Activated naive CD4-positive, alpha-beta T cell treated with Interleukin-2 at 50 U/mL for 16 hours (primary cell): Measurements from ENCODE around the gene SFN.
"Not testable (repeated sequence)": the region's sequence is repeated elsewhere in the genome, so short reads cannot be mapped to it uniquely, and the experiment has no call there.

Source experiments
- DNase-seq: peaks from one replicate; pipeline ENCODE4 v3.0.0-alpha.2; 2020

SFN gene

GRCh38 chr1:26862781-26863684 lies at the start of gene SFN:
Gene SFN, plus strand, starts transcription at chr1:26863149. Its CDS starts 64 bp downstream, at chr1:26863213.
- DNase-seq: peak; percentile 55

GRCh38 chr1:26814377-26814776 lies 48.6 kb upstream of the SFN start:
- DNase-seq: no peak

GRCh38 chr1:26814893-26815292 lies 48.1 kb upstream of the SFN start:
- DNase-seq: no peak

GRCh38 chr1:26820784-26821269 lies 42.1 kb upstream of the SFN start:
- DNase-seq: peak; percentile 25

- no peak for DNase-seq
These were observed 40.1 kb upstream of the SFN start for GRCh38 chr1:26822737-26823395.

GRCh38 chr1:26824731-26825130 lies 38.2 kb upstream of the SFN start:
- no peak for DNase-seq

GRCh38 chr1:26826261-26827105 lies 36.5 kb upstream of the SFN start, which contains the start of gene ZDHHC18:
Gene ZDHHC18, plus strand, starts transcription at chr1:26826688. Its CDS starts 117 bp downstream, at chr1:26826805.
- DNase-seq: peak; percentile 74

GRCh38 chr1:26827106-26827604 lies 35.8 kb upstream of the SFN start:
- DNase-seq: no peak

- DNase-seq: no peak
These were observed 35.3 kb upstream of the SFN start for GRCh38 chr1:26827663-26828062.

- peak; percentile 57 for DNase-seq
These were observed 34.4 kb upstream of the SFN start for GRCh38 chr1:26828411-26828991.

- no peak for DNase-seq
These were observed 33.6 kb upstream of the SFN start for GRCh38 chr1:26829184-26829911.

- DNase-seq: no peak
These were observed 31.9 kb upstream of the SFN start for GRCh38 chr1:26831059-26831458.

- DNase-seq: no peak
These were observed 31.3 kb upstream of the SFN start for GRCh38 chr1:26831546-26832248.

GRCh38 chr1:26832249-26832960 lies 30.5 kb upstream of the SFN start:
- no peak for DNase-seq

GRCh38 chr1:26833432-26834405 lies 29.2 kb upstream of the SFN start:
- peak; percentile 85 for DNase-seq

GRCh38 chr1:26837665-26838064 lies 25.3 kb upstream of the SFN start:
- not testable (repeated sequence) for DNase-seq

- DNase-seq: peak; percentile 79
These were observed 24.2 kb upstream of the SFN start for GRCh38 chr1:26838474-26839338.

GRCh38 chr1:26839339-26839722 lies 23.6 kb upstream of the SFN start:
- DNase-seq: no peak
